ENCODE data around the gene SLC2A10. TPM values are rescaled to one million over a fixed set of nuclear protein-coding genes. Genes with fewer than 3 reads are reported as not detected.
A peak's percentile ranks its signal among the peaks of the same experiment; 100 is the strongest.

SLC2A10 gene
- polyA plus RNA-seq, 1 donor (not counting 4 experiments of a cell fraction or from before 2014, with no cell fraction given): not detected

- no peaks in the 10 kb centered on the region for H3K36me3 ChIP-seq (ENCODE audit: control insufficient read depth in 2 of 2, extremely low read depth in 1 of 2, insufficient read depth in 2 of 2, low read length in 2 of 2)
- TF ChIP-seq CTCF (optimal IDR thresholded peaks at IDR 0.05 in 1 of 3, IDR thresholded peaks at IDR 0.05 in 1 of 3, conservative IDR thresholded peaks at IDR 0.05 in 1 of 3; ENCODE audit: extremely low read depth in 1 of 3, insufficient read depth in 2 of 3, low read length in 3 of 3) (no peak), EZH2 (IDR thresholded peaks at IDR 0.05; ENCODE audit: low read length) (no peak)
- no peaks in the 10 kb centered on the region for H3K9me1 ChIP-seq (ENCODE audit: control insufficient read depth, extremely low read depth, insufficient read depth, low read length)
- no peak overlapping the region for H3K4me3 ChIP-seq (ENCODE audit: control insufficient read depth in 2 of 3, extremely low read depth in 1 of 3, insufficient read depth in 2 of 3, low read depth in 1 of 3, low read length in 3 of 3)
- H4K20me1 ChIP-seq (ENCODE audit: control insufficient read depth, extremely low read depth, insufficient read depth, low read length): no peaks in the 10 kb centered on the region
- no peak overlapping the region for H3K27ac ChIP-seq (ENCODE audit: control insufficient read depth, insufficient read depth, low read length)
- H3K4me1 ChIP-seq (ENCODE audit: control insufficient read depth, extremely low read depth, insufficient read depth, low read length): no peaks in the 10 kb centered on the region
- DNase-seq (ENCODE audit: low read depth, low spot score): no peak
- dilution Hi-C loops (cut with MboI; ENCODE audit: extremely low pct_ligation_motif_present, low sequenced_read_pairs): no loop called here
- H2AFZ ChIP-seq (ENCODE audit: control insufficient read depth, low read length): no peak overlapping the region
- no peaks in the 10 kb centered on the region for H3K9me3 ChIP-seq (ENCODE audit: control insufficient read depth, low read depth, low read length)
- H3K27me3 ChIP-seq (ENCODE audit: control insufficient read depth, extremely low read depth, insufficient read depth, low read length): no peaks in the 10 kb centered on the region
- no peak overlapping the region for H3K9ac ChIP-seq (ENCODE audit: control insufficient read depth, extremely low read depth, insufficient read depth, low read length)
- H3K79me2 ChIP-seq (ENCODE audit: control insufficient read depth, insufficient read depth, low read length): no peaks in the 10 kb centered on the region
- FAIRE-seq: no peak
- no peak overlapping the region for H3K4me2 ChIP-seq (ENCODE audit: control insufficient read depth, extremely low read depth, insufficient read depth, low read depth, low read length)
Measured at GRCh38 chr20:46757135-46757534, 47.7 kb downstream of the SLC2A10 start.

GRCh38 chr20:46757754-46758678 lies 48.6 kb downstream of the SLC2A10 start:
- H3K4me1 ChIP-seq (ENCODE audit: control insufficient read depth, extremely low read depth, insufficient read depth, low read length): no peaks in the 10 kb centered on the region
- H3K27me3 ChIP-seq (ENCODE audit: control insufficient read depth, extremely low read depth, insufficient read depth, low read length): no peaks in the 10 kb centered on the region
- no peak overlapping the region for H2AFZ ChIP-seq (ENCODE audit: control insufficient read depth, low read length)
- no peaks in the 10 kb centered on the region for H3K9me3 ChIP-seq (ENCODE audit: control insufficient read depth, low read depth, low read length)
- H3K9ac ChIP-seq (ENCODE audit: control insufficient read depth, extremely low read depth, insufficient read depth, low read length): no peak overlapping the region
- no peaks in the 10 kb centered on the region for H3K36me3 ChIP-seq (ENCODE audit: control insufficient read depth in 2 of 2, extremely low read depth in 1 of 2, insufficient read depth in 2 of 2, low read length in 2 of 2)
- no peak for DNase-seq (ENCODE audit: low read depth, low spot score)
- FAIRE-seq: no peak
- TF ChIP-seq CTCF (optimal IDR thresholded peaks at IDR 0.05 in 1 of 3, IDR thresholded peaks at IDR 0.05 in 1 of 3, conservative IDR thresholded peaks at IDR 0.05 in 1 of 3; ENCODE audit: extremely low read depth in 1 of 3, insufficient read depth in 2 of 3, low read length in 3 of 3) (peak; percentile 90 to 96 (median 95)), EZH2 (IDR thresholded peaks at IDR 0.05; ENCODE audit: low read length) (no peak)
- no peak overlapping the region for H3K4me2 ChIP-seq (ENCODE audit: control insufficient read depth, extremely low read depth, insufficient read depth, low read depth, low read length)
- H3K9me1 ChIP-seq (ENCODE audit: control insufficient read depth, extremely low read depth, insufficient read depth, low read length): no peaks in the 10 kb centered on the region
- H3K4me3 ChIP-seq (ENCODE audit: control insufficient read depth in 2 of 3, extremely low read depth in 1 of 3, insufficient read depth in 2 of 3, low read depth in 1 of 3, low read length in 3 of 3): no peak overlapping the region
- dilution Hi-C loops (cut with MboI; ENCODE audit: extremely low pct_ligation_motif_present, low sequenced_read_pairs): no loop called here
- no peak overlapping the region for H3K27ac ChIP-seq (ENCODE audit: control insufficient read depth, insufficient read depth, low read length)
- no peaks in the 10 kb centered on the region for H4K20me1 ChIP-seq (ENCODE audit: control insufficient read depth, extremely low read depth, insufficient read depth, low read length)
- H3K79me2 ChIP-seq (ENCODE audit: control insufficient read depth, insufficient read depth, low read length): no peaks in the 10 kb centered on the region

Data from keratinocyte (primary cell).